Measurements from ENCODE around the gene PDE4D. TPM values are rescaled to one million over a fixed set of nuclear protein-coding genes. Genes with fewer than 3 reads are reported as not detected.

Gene PDE4D
- total RNA-seq, 4 donors from 2014 or later: 6.7 to 21.0 (median 15.0) TPM

GRCh38 chr5:58972301-58972700 is 921.2 kb downstream of the PDE4D start:
- TF ChIP-seq CTCF (IDR thresholded peaks at IDR 0.05): no peak
- no peak for TF ChIP-seq POLR2A (IDR thresholded peaks at IDR 0.05)
- no peak overlapping the region for H3K4me3 ChIP-seq (ENCODE audit: low read depth, poor library complexity, severe bottlenecking)
- intact Hi-C loops (cut with DNase I; ENCODE audit: low total_unique reads): no loop called here
- no peak for DNase-seq (ENCODE audit: low spot score in 2 of 2)
- 22 to 30% methylated on average over 1 of the region's 1 CpG for WGBS, 2 donors

GRCh38 chr5:58970766-58971165 is 922.8 kb downstream of the PDE4D start:
- TF ChIP-seq CTCF (IDR thresholded peaks at IDR 0.05) (no peak), POLR2A (IDR thresholded peaks at IDR 0.05) (no peak)
- no peak for DNase-seq (ENCODE audit: low spot score in 2 of 2)
- WGBS, 2 donors: 49 to 65% methylated on average over 2 of the region's 2 CpGs
- intact Hi-C loops (cut with DNase I; ENCODE audit: low total_unique reads): no loop called here
- H3K4me3 ChIP-seq (ENCODE audit: low read depth, poor library complexity, severe bottlenecking): no peak overlapping the region

GRCh38 chr5:58969795-58970194 is 923.7 kb downstream of the PDE4D start:
- TF ChIP-seq POLR2A (IDR thresholded peaks at IDR 0.05) (no peak), CTCF (IDR thresholded peaks at IDR 0.05) (no peak)
- WGBS, 2 donors: 83 to 84% methylated on average over 2 of the region's 2 CpGs
- H3K4me3 ChIP-seq (ENCODE audit: low read depth, poor library complexity, severe bottlenecking): no peak overlapping the region
- intact Hi-C loops (cut with DNase I; ENCODE audit: low total_unique reads): no loop called here
- no peak for DNase-seq (ENCODE audit: low spot score in 2 of 2)

GRCh38 chr5:58969253-58969652 is 924.3 kb downstream of the PDE4D start:
- intact Hi-C loops (cut with DNase I; ENCODE audit: low total_unique reads): no loop called here
- TF ChIP-seq CTCF (IDR thresholded peaks at IDR 0.05): no peak
- TF ChIP-seq POLR2A (IDR thresholded peaks at IDR 0.05): no peak
- no peak overlapping the region for H3K4me3 ChIP-seq (ENCODE audit: low read depth, poor library complexity, severe bottlenecking)
- DNase-seq (ENCODE audit: low spot score in 2 of 2): no peak
- WGBS, 2 donors: 96% methylated on average over 3 of the region's 3 CpGs

GRCh38 chr5:58968350-58968749 is 925.2 kb downstream of the PDE4D start:
- DNase-seq (ENCODE audit: low spot score in 2 of 2): no peak
- H3K4me3 ChIP-seq (ENCODE audit: low read depth, poor library complexity, severe bottlenecking): no peak overlapping the region
- WGBS, 2 donors: 87 to 91% methylated on average over 3 of the region's 3 CpGs
- no peak for TF ChIP-seq CTCF (IDR thresholded peaks at IDR 0.05)
- no peak for TF ChIP-seq POLR2A (IDR thresholded peaks at IDR 0.05)
- intact Hi-C loops (cut with DNase I; ENCODE audit: low total_unique reads): no loop called here

- intact Hi-C loops (cut with DNase I; ENCODE audit: low total_unique reads): no loop called here
- no peak for TF ChIP-seq CTCF (IDR thresholded peaks at IDR 0.05)
- H3K4me3 ChIP-seq (ENCODE audit: low read depth, poor library complexity, severe bottlenecking): no peak overlapping the region
- WGBS, 2 donors: 94 to 95% methylated on average over 2 of the region's 2 CpGs
- no peak for DNase-seq (ENCODE audit: low spot score in 2 of 2)
These were observed 925.8 kb downstream of the PDE4D start for GRCh38 chr5:58967597-58968281.
